ENCODE measurements around the gene POLR1A.

Gene POLR1A

GRCh38 chr2:86064006-86064405 is 41.7 kb downstream of the POLR1A start:
- no peak for DNase-seq (ENCODE audit: low read depth in 3 of 3)

GRCh38 chr2:86062043-86062442 is 43.6 kb downstream of the POLR1A start:
- DNase-seq (ENCODE audit: low read depth in 3 of 3): no peak

- DNase-seq (ENCODE audit: low read depth in 3 of 3): no peak
These were observed 48.9 kb downstream of the POLR1A start for GRCh38 chr2:86056590-86057331.

- DNase-seq (ENCODE audit: low read depth in 3 of 3): no peak
These were observed 50.4 kb downstream of the POLR1A start for GRCh38 chr2:86055314-86055713.

- no peak for DNase-seq (ENCODE audit: low read depth in 3 of 3)
These were observed 51.1 kb downstream of the POLR1A start for GRCh38 chr2:86054535-86055082.

- DNase-seq (ENCODE audit: low read depth in 3 of 3): no peak
These were observed 52.5 kb downstream of the POLR1A start for GRCh38 chr2:86053166-86053565.

- DNase-seq (ENCODE audit: low read depth in 3 of 3): no peak
These were observed 53.0 kb downstream of the POLR1A start for GRCh38 chr2:86052676-86053075.

- DNase-seq (ENCODE audit: low read depth in 3 of 3): no peak
These were observed 53.4 kb downstream of the POLR1A start for GRCh38 chr2:86052265-86052664.

- DNase-seq (ENCODE audit: low read depth in 3 of 3): no peak
These were observed 55.4 kb downstream of the POLR1A start for GRCh38 chr2:86050301-86050700.

GRCh38 chr2:86049529-86049928 is 56.2 kb downstream of the POLR1A start:
- DNase-seq (ENCODE audit: low read depth in 3 of 3): no peak

GRCh38 chr2:86048888-86049287 is 56.8 kb downstream of the POLR1A start:
- DNase-seq (ENCODE audit: low read depth in 3 of 3): no peak

- DNase-seq (ENCODE audit: low read depth in 3 of 3): no peak
These were observed 57.3 kb downstream of the POLR1A start for GRCh38 chr2:86048383-86048701.

GRCh38 chr2:86047575-86048382 is 57.9 kb downstream of the POLR1A start:
- DNase-seq (ENCODE audit: low read depth in 3 of 3): no peak

- DNase-seq (ENCODE audit: low read depth in 3 of 3): no peak
These were observed 60.1 kb downstream of the POLR1A start for GRCh38 chr2:86045541-86045940.

- no peak for DNase-seq (ENCODE audit: low read depth in 3 of 3)
These were observed 61.1 kb downstream of the POLR1A start for GRCh38 chr2:86044614-86045013.

GRCh38 chr2:86044045-86044444 is 61.6 kb downstream of the POLR1A start:
- DNase-seq (ENCODE audit: low read depth in 3 of 3): no peak

GRCh38 chr2:86042256-86043168 is 63.2 kb downstream of the POLR1A start:
- no peak for DNase-seq (ENCODE audit: low read depth in 3 of 3)

- DNase-seq (ENCODE audit: low read depth in 3 of 3): no peak
These were observed 65.6 kb downstream of the POLR1A start for GRCh38 chr2:86039963-86040655.

- DNase-seq (ENCODE audit: low read depth in 3 of 3): no peak
These were observed 66.3 kb downstream of the POLR1A start for GRCh38 chr2:86039178-86039962.

GRCh38 chr2:86038291-86039081 is 67.2 kb downstream of the POLR1A start:
- DNase-seq (ENCODE audit: low read depth in 3 of 3): peak; percentile 37 to 60 (median 38)

Measured in stimulated activated CD4-positive, alpha-beta T cell treated with anti-CD3 and anti-CD28 coated beads, TNF-alpha, amount 100 ng/mL, for 48 hours (primary cell).